HG03460 (cell line): ENCODE results near the gene TAOK1.

Experiments used
- ATAC-seq: cut with Tn5 transposase; IDR thresholded peaks from one replicate; pipeline ENCODE4 v1.9.1; 2021; ENCODE audit not compliant: unreplicated experiment

The TAOK1 gene

GRCh38 chr17:29593591-29594518, 203.7 kb downstream of the TAOK1 start:
- no peak for ATAC-seq

DNA sequence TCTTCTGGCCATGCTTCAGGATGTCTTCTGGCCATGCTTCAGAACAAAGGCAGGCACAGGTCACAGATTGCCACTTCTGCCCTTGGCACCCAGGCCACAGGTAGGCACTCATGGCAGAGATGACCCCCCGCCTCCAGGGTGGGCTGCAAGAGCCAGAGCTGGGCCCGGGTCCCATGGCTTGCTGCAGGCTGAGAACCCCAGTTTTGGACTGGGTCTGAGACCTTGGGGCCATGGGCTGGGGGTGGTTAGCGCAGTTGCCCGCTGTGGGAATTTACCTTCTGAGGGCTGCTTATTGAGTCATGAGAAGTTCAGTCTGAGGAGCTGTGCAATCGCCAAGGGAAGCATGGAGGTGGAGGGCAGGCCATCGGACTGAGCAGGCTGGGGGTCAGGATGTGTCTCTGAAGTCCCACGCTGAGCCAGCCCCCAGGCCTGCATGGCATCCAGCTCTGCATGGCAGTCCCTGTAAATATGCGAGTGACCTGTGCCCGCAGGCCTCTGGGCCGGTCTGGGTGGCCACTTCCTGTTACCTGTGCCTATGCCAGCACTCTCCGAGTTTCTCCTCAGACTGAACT, 204.4 kb downstream of the TAOK1 start:
- no peak for ATAC-seq

GRCh38 chr17:29595107-29595942, 205.2 kb downstream of the TAOK1 start:
- ATAC-seq = no peak

- no peak for ATAC-seq
Measured at GRCh38 chr17:29595943-29596774, 206.0 kb downstream of the TAOK1 start.

DNA sequence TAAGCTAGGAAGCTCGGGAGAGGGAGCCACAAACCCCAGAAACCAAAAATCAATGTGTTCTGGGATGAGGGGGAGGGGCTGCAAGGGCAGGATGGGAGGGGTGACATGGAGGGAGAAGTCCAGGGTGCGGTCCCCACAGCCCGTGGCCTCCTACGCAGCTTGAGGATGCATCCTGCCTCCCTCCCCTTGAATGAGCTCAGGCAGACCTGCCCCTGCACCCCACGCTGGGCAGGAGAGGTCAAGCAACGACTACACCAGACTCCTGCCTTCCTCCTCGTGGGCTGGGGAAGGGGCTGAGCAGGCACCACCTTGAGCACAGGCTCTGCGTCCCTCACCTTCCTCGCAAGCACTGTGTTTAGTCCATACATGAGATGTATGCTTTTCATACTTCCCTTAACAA, 206.6 kb downstream of the TAOK1 start:
- ATAC-seq = no peak

- no peak for ATAC-seq
Measured at GRCh38 chr17:29597361-29598172, 207.4 kb downstream of the TAOK1 start.
